KOPT-K1 (cell line): ENCODE measurements around the gene MIF4GD.
"Not testable (repeated sequence)": the region's sequence is repeated elsewhere in the genome, so short reads cannot be mapped to it uniquely, and the experiment has no call there.

Experiments used
- H3K27ac ChIP-seq: fragments of 200-600 bp; sonication (generic); 2 replicates; pipeline ENCODE4 v1.5.1; 2016; ENCODE audit warnings: antibody characterized with exemption, mild to moderate bottlenecking, low read depth, low read length; ENCODE audit not compliant: poor library complexity, severe bottlenecking
- H3K36me3 ChIP-seq: fragments of 200-600 bp; sonication (generic); 2 replicates; pipeline ENCODE4 v1.5.1; 2017; ENCODE audit warnings: antibody characterized with exemption, mild to moderate bottlenecking, low read length, moderate library complexity; ENCODE audit not compliant: insufficient read depth
- H3K9me3 ChIP-seq: fragments of 200-600 bp; sonication (generic); 2 replicates; pipeline ENCODE4 v1.5.1; 2017; ENCODE audit warnings: antibody characterized with exemption, low read length, mild to moderate bottlenecking; ENCODE audit not compliant: insufficient read depth, poor library complexity, severe bottlenecking

MIF4GD gene

GRCh38 chr17:75255954-75256698, 14.9 kb downstream of the MIF4GD start:
- not testable (repeated sequence) for H3K27ac ChIP-seq, H3K9me3 ChIP-seq, H3K36me3 ChIP-seq

- Histone ChIP-seq H3K27ac (no peak overlapping the region), H3K36me3 (peaks cover 7% of the 10 kb centered on the region; the same call in 1 of the 2 replicates), H3K9me3 (no peaks in the 10 kb centered on the region)
Measured at GRCh38 chr17:75252039-75252816, 18.8 kb downstream of the MIF4GD start.

DNA sequence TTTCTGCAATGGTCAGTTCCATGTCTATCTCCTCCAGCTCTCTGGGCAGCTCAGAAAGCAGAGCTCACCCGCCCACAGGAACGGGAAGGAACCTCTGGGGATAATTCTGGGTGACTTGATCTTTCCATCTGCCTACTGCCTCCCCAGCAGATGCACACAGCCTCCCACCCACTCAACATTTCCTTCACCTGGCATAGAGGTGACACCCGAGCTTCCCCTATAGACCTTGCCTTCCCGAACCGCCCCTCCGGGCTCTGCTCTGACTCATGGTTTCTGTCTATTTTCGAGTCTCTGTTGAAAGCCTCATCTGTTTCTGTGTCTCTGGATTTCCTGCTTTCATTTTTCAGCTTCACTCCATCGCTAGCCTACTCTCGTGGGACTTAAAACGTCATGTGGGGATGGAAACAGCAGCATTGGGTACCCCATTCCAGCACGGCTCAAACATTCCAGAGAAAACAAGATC, 21.0 kb downstream of the MIF4GD start:
- Histone ChIP-seq H3K27ac (no peak overlapping the region), H3K9me3 (no peaks in the 10 kb centered on the region), H3K36me3 (peaks cover 28% of the 10 kb centered on the region)

DNA sequence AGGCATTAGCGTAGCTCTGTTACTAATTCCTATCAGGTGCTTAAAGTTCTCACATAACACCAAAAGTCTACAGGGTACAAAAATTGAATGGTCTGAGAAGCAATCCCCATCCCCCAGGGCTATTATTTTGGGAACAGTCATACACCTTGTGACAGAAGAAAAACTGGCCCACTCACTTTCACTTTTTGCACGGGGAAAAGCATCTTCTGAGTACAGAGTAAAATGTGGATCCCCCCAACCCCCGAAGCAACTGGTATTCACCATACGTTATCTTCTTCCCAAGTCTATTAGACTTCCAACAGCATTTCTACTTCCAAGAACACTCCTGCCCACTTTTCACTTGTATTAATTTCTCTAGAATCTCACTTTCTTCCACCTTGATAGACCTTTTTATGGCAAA, 21.5 kb downstream of the MIF4GD start:
- peaks cover 33% of the 10 kb centered on the region for H3K36me3 ChIP-seq
- H3K27ac ChIP-seq = no peak overlapping the region
- H3K9me3 ChIP-seq = no peaks in the 10 kb centered on the region

DNA sequence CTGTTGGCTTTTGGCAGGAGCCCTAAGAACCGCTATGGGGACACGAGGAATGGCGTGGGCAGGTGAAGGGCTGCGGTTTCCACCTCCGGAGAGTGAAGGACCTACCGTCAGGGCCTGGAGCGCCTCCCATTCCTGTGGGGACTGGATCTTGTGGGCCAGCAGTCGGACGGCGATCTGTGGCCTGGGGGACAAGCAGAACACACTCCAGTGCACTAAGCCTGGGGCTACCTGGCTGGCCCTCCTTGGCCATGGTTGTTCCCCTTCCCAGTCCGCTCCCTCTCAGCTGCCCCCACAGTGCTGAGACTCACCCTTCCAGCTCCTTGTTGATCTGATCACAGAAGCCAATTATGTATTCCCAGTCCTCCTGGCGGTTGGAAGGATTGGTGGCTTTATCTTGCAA, 24.6 kb downstream of the MIF4GD start:
- Histone ChIP-seq H3K36me3 (peaks cover 64% of the 10 kb centered on the region), H3K27ac (no peak overlapping the region), H3K9me3 (no peaks in the 10 kb centered on the region)

GRCh38 chr17:75245011-75245410, 26.0 kb downstream of the MIF4GD start:
- Histone ChIP-seq H3K36me3 (peaks cover 78% of the 10 kb centered on the region), H3K9me3 (no peaks in the 10 kb centered on the region), H3K27ac (no peak overlapping the region)

DNA sequence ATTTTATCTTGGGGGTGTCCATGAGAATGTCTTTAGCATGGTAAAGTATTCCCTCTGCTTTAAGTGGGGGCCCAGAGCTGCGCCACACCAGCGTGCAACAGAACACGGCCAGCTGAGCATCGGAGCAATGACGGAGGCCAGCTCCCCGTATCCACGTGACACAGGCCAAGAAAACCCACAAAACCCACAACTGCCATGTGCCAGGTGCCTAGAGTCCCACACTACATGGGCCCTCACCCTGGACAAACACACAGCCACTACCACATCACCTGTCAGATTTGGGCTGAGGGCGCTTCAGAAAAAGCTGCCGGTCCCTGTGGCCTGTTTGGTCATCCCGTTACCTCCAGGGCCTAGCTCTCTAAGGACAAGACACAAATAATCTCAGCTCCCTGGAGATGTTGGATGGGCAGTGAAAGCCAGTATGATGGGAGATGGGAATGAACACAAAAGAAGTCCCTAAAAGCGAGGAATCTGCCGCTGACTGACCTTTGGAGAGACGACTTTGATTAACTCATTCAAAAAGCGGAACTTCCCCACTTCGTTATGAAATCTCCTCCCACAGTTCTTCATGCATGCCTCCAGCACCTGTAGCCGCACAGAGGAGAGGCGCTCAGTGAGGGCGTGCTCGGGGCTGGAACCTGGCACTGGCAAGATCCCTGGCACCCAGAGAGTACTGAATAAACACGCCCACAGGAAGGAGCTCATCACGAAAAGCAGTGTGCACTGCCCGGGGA, 26.7 kb downstream of the MIF4GD start:
- Histone ChIP-seq H3K36me3 (peaks cover 85% of the 10 kb centered on the region), H3K27ac (no peak overlapping the region), H3K9me3 (no peaks in the 10 kb centered on the region)

GRCh38 chr17:75242461-75243042, 28.5 kb downstream of the MIF4GD start:
- H3K36me3 ChIP-seq = peaks cover 99% of the 10 kb centered on the region
- no peak overlapping the region for H3K27ac ChIP-seq
- no peaks in the 10 kb centered on the region for H3K9me3 ChIP-seq

DNA sequence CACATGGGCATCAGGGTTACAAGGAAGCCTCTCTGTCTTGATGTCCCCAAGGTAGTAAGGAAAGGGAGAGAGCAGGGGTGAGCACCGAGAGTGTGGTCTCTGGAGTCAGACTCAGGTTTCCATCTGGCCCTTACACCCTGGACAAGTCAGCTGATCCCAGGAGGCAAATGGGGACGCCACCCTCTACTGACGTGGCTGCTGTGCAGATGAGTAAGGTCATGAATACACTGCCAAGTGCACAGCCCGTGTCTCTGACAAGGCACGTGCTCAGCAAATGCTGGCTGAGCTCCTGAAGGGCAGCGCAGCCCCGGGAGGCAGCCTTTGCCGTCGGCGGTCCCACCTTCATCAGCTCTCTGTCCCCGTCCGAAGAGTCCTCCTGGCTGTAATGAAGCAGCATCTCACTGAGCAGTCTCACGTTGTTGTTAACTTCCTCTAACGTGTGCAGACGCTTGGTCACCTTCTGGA, 29.0 kb downstream of the MIF4GD start:
- no peaks in the 10 kb centered on the region for H3K9me3 ChIP-seq
- H3K36me3 ChIP-seq = peaks cover 100% of the 10 kb centered on the region
- no peak overlapping the region for H3K27ac ChIP-seq

DNA sequence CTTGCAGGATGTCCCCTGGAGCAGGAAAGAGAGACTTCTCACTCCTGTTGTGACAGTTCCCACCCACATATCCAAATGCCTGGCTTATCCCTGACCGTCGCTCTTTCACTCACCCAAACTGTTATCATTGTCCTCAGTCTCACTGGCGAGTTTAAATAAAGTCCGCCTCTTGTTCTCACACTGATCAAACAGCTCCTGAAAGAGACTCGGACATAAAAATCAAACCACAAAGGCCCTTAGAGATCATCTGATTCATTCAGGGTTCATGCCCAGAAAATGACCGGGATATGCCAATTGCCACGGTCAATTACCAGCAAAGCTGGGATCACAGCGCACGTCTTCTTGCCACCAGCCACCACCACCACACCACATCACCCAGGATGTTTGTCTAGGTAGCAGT, 29.5 kb downstream of the MIF4GD start:
- no peak overlapping the region for H3K27ac ChIP-seq
- H3K9me3 ChIP-seq = no peaks in the 10 kb centered on the region
- H3K36me3 ChIP-seq = peaks cover 100% of the 10 kb centered on the region

DNA sequence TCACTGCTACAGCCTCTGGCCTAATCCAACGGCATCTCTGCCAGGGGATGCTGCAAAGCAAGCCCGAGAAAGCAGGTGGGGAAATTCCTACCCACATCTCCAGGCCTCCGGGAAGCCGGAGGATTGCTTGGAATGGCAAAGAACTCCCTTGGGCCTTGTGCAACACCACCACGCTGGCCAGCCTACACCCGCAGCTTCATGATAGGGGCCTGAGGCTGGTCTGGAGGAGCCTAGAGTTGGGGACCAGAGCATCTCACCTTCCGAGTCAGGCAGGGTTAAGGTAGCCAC, 29.9 kb downstream of the MIF4GD start:
- peaks cover 100% of the 10 kb centered on the region for H3K36me3 ChIP-seq
- H3K27ac ChIP-seq = no peak overlapping the region
- H3K9me3 ChIP-seq = no peaks in the 10 kb centered on the region

GRCh38 chr17:75240394-75241142, 30.5 kb downstream of the MIF4GD start:
- no peaks in the 10 kb centered on the region for H3K9me3 ChIP-seq
- peaks cover 100% of the 10 kb centered on the region for H3K36me3 ChIP-seq
- no peak overlapping the region for H3K27ac ChIP-seq

GRCh38 chr17:75239778-75240393, 31.1 kb downstream of the MIF4GD start:
- H3K9me3 ChIP-seq = no peaks in the 10 kb centered on the region
- H3K36me3 ChIP-seq = peaks cover 100% of the 10 kb centered on the region
- H3K27ac ChIP-seq = no peak overlapping the region

DNA sequence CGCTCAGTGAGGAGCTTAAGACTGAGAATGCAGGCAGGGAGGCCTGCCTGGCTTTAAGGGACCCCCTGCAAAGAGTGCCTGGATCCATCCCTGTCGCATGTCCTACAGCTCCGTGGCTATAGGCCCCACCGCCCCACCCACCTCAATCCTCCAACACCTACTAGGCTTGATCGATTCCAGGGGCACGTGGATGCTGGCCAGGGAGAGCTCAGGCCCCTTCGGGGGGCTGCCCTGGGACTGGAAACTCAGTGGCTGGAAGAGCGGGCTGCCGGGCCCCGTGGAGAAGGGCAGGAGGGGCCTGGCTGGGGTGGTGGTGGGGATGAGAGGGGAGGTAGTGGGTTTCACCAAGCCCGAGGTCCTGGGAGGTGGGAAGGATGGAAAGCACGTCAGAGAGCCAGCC, 31.8 kb downstream of the MIF4GD start:
- H3K27ac ChIP-seq = no peak overlapping the region
- no peaks in the 10 kb centered on the region for H3K9me3 ChIP-seq
- peaks cover 100% of the 10 kb centered on the region for H3K36me3 ChIP-seq
